HepG2 (cell line): Measurements from ENCODE around the gene RSAD1. TPM values are rescaled to one million over a fixed set of nuclear protein-coding genes. Genes with fewer than 3 reads are reported as not detected.

Experiments
- ARID5B ChIP-seq: IDR thresholded peaks from 2 replicates; pipeline ENCODE4 v1.4.0; 2020; ENCODE audit warnings: mild to moderate bottlenecking, missing genetic modification reagents
- PRDM10 ChIP-seq: sonication (generic); formaldehyde crosslinking; IDR thresholded peaks from 2 replicates; pipeline ENCODE4 v1.4.0; 2020; ENCODE audit warnings: low read depth, missing genetic modification reagents
- STAT6 ChIP-seq: sonication (generic); formaldehyde crosslinking; IDR thresholded peaks from 2 replicates; pipeline ENCODE4 v1.4.0; 2020; ENCODE audit warnings: missing genetic modification reagents, mild to moderate bottlenecking, borderline replicate concordance
- ZNF143 ChIP-seq: sonication (generic); formaldehyde crosslinking; IDR thresholded peaks from 2 replicates; pipeline ENCODE4 v1.4.0; 2020; ENCODE audit warnings: missing genetic modification reagents
- ZNF18 ChIP-seq: sonication (generic); formaldehyde crosslinking; IDR thresholded peaks from 2 replicates; pipeline ENCODE4 v1.8.0; 2022; ENCODE audit warnings: mild to moderate bottlenecking, missing genetic modification reagents; ENCODE audit not compliant: insufficient replicate concordance
- ZNF558 ChIP-seq: sonication (generic); formaldehyde crosslinking; IDR thresholded peaks from 2 replicates; pipeline ENCODE4 v1.9.0; 2022; ENCODE audit warnings: mild to moderate bottlenecking, missing genetic modification reagents, borderline replicate concordance
- ZNF605 ChIP-seq: sonication (generic); formaldehyde crosslinking; IDR thresholded peaks from 2 replicates; pipeline ENCODE4 v1.8.0; 2022; ENCODE audit warnings: mild to moderate bottlenecking, missing genetic modification reagents
- ZNF720 ChIP-seq: sonication (generic); formaldehyde crosslinking; IDR thresholded peaks from 2 replicates; pipeline ENCODE4 v1.4.0; 2020; ENCODE audit warnings: missing genetic modification reagents
- ZNF768 ChIP-seq: sonication (generic); formaldehyde crosslinking; IDR thresholded peaks from 2 replicates; pipeline ENCODE4 v1.4.0; 2020; ENCODE audit warnings: missing genetic modification reagents
- polyA plus RNA-seq, 8 experiments: library from polyadenylated mRNA; depleted of rRNA in 3 of 8; stranded (reverse) in 7 of 8; unstranded in 1 of 8; fragments of >200 nt; fragmentation: Illumina TruSeq in 4 of 8; extraction: Trizol in 4 of 8; gene quantifications; 2 replicates each; pipeline versions ENCODE4 v1.2.1 to v1.2.3, GENCODE V29; 2011 to 2016; ENCODE audit warnings: low read depth in 4 of 8, missing spikeins in 1 of 8, mixed read lengths in 1 of 8; ENCODE audit not compliant: insufficient read depth in 1 of 8
- total RNA-seq, 5 experiments: library from RNA; depleted of rRNA; stranded (reverse); fragments of >200 nt; fragmentation: Illumina TruSeq; extraction: Trizol; gene quantifications; 2 replicates each; pipeline ENCODE4 v1.2.3, GENCODE V29; 2016; ENCODE audit warnings: low read depth in 1 of 5
- TF ChIP-seq, protein P1 (sequence below): IDR thresholded peaks from 2 replicates; pipeline ENCODE4 v1.6.1; 2016; ENCODE audit warnings: missing genetic modification reagents, missing compliant biosample characterization
- TF ChIP-seq, protein P2 (sequence below): sonication (generic); formaldehyde crosslinking; IDR thresholded peaks from 2 replicates; pipeline ENCODE4 v1.8.1; 2023; ENCODE audit warnings: mild to moderate bottlenecking, missing genetic modification reagents
- TF ChIP-seq, protein P3 (sequence below): fragments of 450-650 bp; IDR thresholded peaks from 2 replicates; pipeline ENCODE4 v1.6.1; 2017

RSAD1 gene
- total and polyA plus RNA-seq, 2 of the 13 experiments (the other 11 are each of a cell fraction or from before 2014, with no cell fraction given), result 22.7 to 27.7 TPM

DNA sequence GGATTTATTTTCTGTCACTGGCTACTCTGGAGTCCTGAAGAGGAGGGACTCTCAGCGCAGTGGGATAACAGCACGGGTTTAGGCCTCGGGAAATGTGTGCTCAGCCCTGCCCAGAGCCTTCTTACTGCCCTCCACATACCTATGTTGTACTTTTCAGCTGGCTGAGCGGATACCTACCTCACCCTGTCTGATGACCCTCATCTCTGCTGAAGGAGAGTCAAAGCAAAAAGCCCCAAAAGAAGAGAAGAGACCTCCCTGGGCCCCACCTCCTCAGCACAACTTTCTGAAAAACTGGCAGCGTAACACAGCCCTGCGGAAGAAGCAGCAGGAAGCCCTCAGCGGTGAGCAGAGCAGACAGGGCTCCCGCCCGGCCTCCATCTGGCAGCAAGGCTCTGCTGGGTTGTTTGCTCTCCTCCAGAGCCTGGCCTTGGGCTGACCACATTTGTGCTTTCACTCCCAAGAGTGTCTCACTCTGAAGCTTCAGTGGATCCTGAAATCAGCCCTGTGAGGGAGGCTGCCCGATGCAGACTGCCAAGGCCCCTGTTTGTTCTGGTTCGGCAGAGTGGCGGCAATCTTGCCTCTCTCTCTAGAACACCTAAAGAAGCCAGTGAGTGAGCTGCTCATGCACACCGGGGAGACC is 39.8 kb downstream of the RSAD1 start (continued):
- TF ChIP-seq STAT6 (no peak), ZNF720 (CRISPR knock-in tag) (no peak), ARID5B (peak; percentile 35; the same call in 1 of the 2 replicates), ZNF558 (CRISPR knock-in tag) (peak; percentile 31; the same call in 1 of the 2 replicates), ZNF18 (CRISPR knock-in tag) (no peak), PRDM10 (no peak), ZNF768 (CRISPR knock-in tag) (peak; percentile 60; the same call in 1 of the 2 replicates), ZNF605 (peak; percentile 69), ZNF143 (CRISPR knock-in tag) (no peak)
- TF ChIP-seq, protein P1, sequence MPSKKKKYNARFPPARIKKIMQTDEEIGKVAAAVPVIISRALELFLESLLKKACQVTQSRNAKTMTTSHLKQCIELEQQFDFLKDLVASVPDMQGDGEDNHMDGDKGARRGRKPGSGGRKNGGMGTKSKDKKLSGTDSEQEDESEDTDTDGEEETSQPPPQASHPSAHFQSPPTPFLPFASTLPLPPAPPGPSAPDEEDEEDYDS (CRISPR knock-in tag), result 0 out of 2 replicates have a peak, but pooled peaks have one; percentile 18
- TF ChIP-seq, protein P2, sequence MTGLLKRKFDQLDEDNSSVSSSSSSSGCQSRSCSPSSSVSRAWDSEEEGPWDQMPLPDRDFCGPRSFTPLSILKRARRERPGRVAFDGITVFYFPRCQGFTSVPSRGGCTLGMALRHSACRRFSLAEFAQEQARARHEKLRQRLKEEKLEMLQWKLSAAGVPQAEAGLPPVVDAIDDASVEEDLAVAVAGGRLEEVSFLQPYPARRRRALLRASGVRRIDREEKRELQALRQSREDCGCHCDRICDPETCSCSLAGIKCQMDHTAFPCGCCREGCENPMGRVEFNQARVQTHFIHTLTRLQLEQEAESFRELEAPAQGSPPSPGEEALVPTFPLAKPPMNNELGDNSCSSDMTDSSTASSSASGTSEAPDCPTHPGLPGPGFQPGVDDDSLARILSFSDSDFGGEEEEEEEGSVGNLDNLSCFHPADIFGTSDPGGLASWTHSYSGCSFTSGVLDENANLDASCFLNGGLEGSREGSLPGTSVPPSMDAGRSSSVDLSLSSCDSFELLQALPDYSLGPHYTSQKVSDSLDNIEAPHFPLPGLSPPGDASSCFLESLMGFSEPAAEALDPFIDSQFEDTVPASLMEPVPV (CRISPR knock-in tag), result no peak
- TF ChIP-seq, protein P3, sequence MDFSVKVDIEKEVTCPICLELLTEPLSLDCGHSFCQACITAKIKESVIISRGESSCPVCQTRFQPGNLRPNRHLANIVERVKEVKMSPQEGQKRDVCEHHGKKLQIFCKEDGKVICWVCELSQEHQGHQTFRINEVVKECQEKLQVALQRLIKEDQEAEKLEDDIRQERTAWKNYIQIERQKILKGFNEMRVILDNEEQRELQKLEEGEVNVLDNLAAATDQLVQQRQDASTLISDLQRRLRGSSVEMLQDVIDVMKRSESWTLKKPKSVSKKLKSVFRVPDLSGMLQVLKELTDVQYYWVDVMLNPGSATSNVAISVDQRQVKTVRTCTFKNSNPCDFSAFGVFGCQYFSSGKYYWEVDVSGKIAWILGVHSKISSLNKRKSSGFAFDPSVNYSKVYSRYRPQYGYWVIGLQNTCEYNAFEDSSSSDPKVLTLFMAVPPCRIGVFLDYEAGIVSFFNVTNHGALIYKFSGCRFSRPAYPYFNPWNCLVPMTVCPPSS, result no peak
